GM12878 (cell line): Measurements from ENCODE around the gene PPDPF. TPM values are rescaled to one million over a fixed set of nuclear protein-coding genes. Genes with fewer than 3 reads are reported as not detected.
A peak's percentile ranks its signal among the peaks of the same experiment; 100 is the strongest.

Source experiments
- ATF3 ChIP-seq: IDR thresholded peaks from 2 replicates; pipeline ENCODE4 v1.6.1; 2011; ENCODE audit warnings: low read depth, mild to moderate bottlenecking, low read length, moderate library complexity, borderline replicate concordance; ENCODE audit errors: extremely low read depth
- ATF7 ChIP-seq: fragments of 450-650 bp; IDR thresholded peaks from 2 replicates; pipeline ENCODE4 v1.6.1; 2016; ENCODE audit warnings: low read depth, mild to moderate bottlenecking
- CBFB ChIP-seq: IDR thresholded peaks from 2 replicates; pipeline ENCODE4 v1.6.1; 2016; ENCODE audit warnings: antibody characterized with exemption, low read depth
- CUX1 ChIP-seq: IDR thresholded peaks from 2 replicates; pipeline ENCODE4 v1.6.1; 2012; ENCODE audit warnings: improper control_type of control experiment, low read depth, low read length; ENCODE audit not compliant: insufficient replicate concordance
- GATAD2B ChIP-seq: fragments of 450-650 bp; conservative IDR thresholded peaks from 2 replicates; pipeline ENCODE4 v1.6.1; 2017; ENCODE audit warnings: low read depth, mild to moderate bottlenecking, moderate library complexity
- KLF5 ChIP-seq: fragments of 450-650 bp; IDR thresholded peaks from 2 replicates; pipeline ENCODE4 v1.6.1; 2014; ENCODE audit warnings: mild to moderate bottlenecking; ENCODE audit not compliant: partially characterized antibody
- MEF2B ChIP-seq: fragments of 450-650 bp; IDR thresholded peaks from 2 replicates; pipeline ENCODE4 v1.6.1; 2018; ENCODE audit warnings: mild to moderate bottlenecking, moderate library complexity; ENCODE audit not compliant: partially characterized antibody, poor library complexity, severe bottlenecking
- MLLT1 ChIP-seq: fragments of 450-650 bp; IDR thresholded peaks from 2 replicates; pipeline ENCODE4 v1.6.1; 2016; ENCODE audit warnings: mild to moderate bottlenecking
- NFYB ChIP-seq: IDR thresholded peaks from 2 replicates; pipeline ENCODE4 v1.6.1; 2011; ENCODE audit warnings: low read depth, mild to moderate bottlenecking, low read length, improper control_type of control experiment, moderate library complexity; ENCODE audit not compliant: insufficient read depth
- NR2C1 ChIP-seq: fragments of 450-650 bp; IDR thresholded peaks from 2 replicates; pipeline ENCODE4 v1.6.1; 2017; ENCODE audit warnings: antibody characterized with exemption, mild to moderate bottlenecking, moderate library complexity
- NR2C2 ChIP-seq: IDR thresholded peaks from 2 replicates; pipeline ENCODE4 v1.6.1; 2011; ENCODE audit warnings: borderline replicate concordance, low read depth; ENCODE audit not compliant: control insufficient read depth, insufficient read length
- POLR2AphosphoS5 ChIP-seq: IDR thresholded peaks from 2 replicates; pipeline ENCODE4 v1.6.1; 2011; ENCODE audit warnings: mild to moderate bottlenecking, low read length, inconsistent platforms
- PRDM15 ChIP-seq: fragments of 450-650 bp; formaldehyde crosslinking; IDR thresholded peaks from 2 replicates; pipeline ENCODE4 v1.4.0; 2020; ENCODE audit warnings: mild to moderate bottlenecking, moderate library complexity
- SUPT20H ChIP-seq: IDR thresholded peaks from 2 replicates; pipeline ENCODE4 v1.6.1; 2011; ENCODE audit warnings: low read depth, mild to moderate bottlenecking, low read length, moderate library complexity, borderline replicate concordance; ENCODE audit not compliant: control insufficient read depth
- TAF1 ChIP-seq: IDR thresholded peaks from 2 replicates; pipeline ENCODE4 v1.6.1; 2011; ENCODE audit warnings: mild to moderate bottlenecking, low read depth, low read length, borderline replicate concordance
- TCF3 ChIP-seq: IDR thresholded peaks from 2 replicates; pipeline ENCODE4 v1.6.1; 2012; ENCODE audit warnings: low read depth, mild to moderate bottlenecking, low read length, borderline replicate concordance; ENCODE audit not compliant: insufficient read depth
- YY1 ChIP-seq: IDR thresholded peaks from 2 replicates; pipeline ENCODE4 v1.6.1; 2011; ENCODE audit warnings: low read depth, mild to moderate bottlenecking, low read length
- ZZZ3 ChIP-seq: IDR thresholded peaks from 2 replicates; pipeline ENCODE4 v1.6.1; 2011; ENCODE audit warnings: low read depth; ENCODE audit not compliant: control insufficient read depth, insufficient read length
- polyA plus RNA-seq, 11 experiments: library from polyadenylated mRNA; depleted of rRNA in 4 of 11; unstranded in 6 of 11; stranded (reverse) in 5 of 11; fragments of >200 nt; fragmentation: Nextera tagmentation in 4 of 11; fragmentation: Illumina TruSeq in 1 of 11; extraction: Ambion mirVana in 4 of 11; extraction: Trizol in 1 of 11; gene quantifications; 1 replicate in 1 of 11; 2 replicates in 10 of 11; pipeline versions ENCODE4 v1.2.1 to v1.2.3, GENCODE V29; 2011 to 2016; ENCODE audit warnings: inconsistent platforms in 2 of 11, missing spikeins in 2 of 11, low read depth in 1 of 11
- total RNA-seq, 4 experiments: library from RNA; depleted of rRNA in 3 of 4; stranded (reverse); fragments of >200 nt in 3 of 4; fragmentation: Illumina TruSeq in 1 of 4; extraction: Trizol in 1 of 4; gene quantifications; 2 replicates each; pipeline versions ENCODE4 v1.2.1 to v1.2.3, GENCODE V29; 2013 to 2021

Gene PPDPF
- total and polyA plus RNA-seq, 10 of the 15 experiments (the other 5 are each of a cell fraction or from before 2014, with no cell fraction given) = 0.32 to 154 (median 22.8) TPM

GRCh38 chr20:63552481-63553249 is 32.1 kb downstream of the PPDPF start (continued):
- TF ChIP-seq MEF2B (peak; percentile 17), SUPT20H (no peak), CBFB (no peak), PRDM15 (CRISPR knock-in tag) (no peak), NFYB (no peak), TAF1 (no peak), GATAD2B (no peak; the same call in 1 of the 2 replicates), KLF5 (no peak), NR2C1 (0 out of 2 replicates have a peak, but pooled peaks have one; percentile 15), YY1 (no peak), ATF7 (peak; percentile 56), MLLT1 (no peak), CUX1 (no peak), NR2C2 (no peak), TCF3 (0 out of 2 replicates have a peak, but pooled peaks have one; percentile 30), ZZZ3 (no peak), ATF3 (no peak), POLR2AphosphoS5 (no peak)
